HepG2 (cell line): ENCODE measurements around the gene PMEL. TPM values are rescaled to one million over a fixed set of nuclear protein-coding genes. Genes with fewer than 3 reads are reported as not detected.
A peak's percentile ranks its signal among the peaks of the same experiment; 100 is the strongest.

ENCODE experiments used
- AGO2 ChIP-seq: fragments of 200-400 bp; formaldehyde crosslinking; optimal IDR thresholded peaks from 2 replicates; pipeline ENCODE3; 2017; ENCODE audit warnings: mild to moderate bottlenecking, low read depth, low read length, moderate library complexity
- AHR ChIP-seq: IDR thresholded peaks from 2 replicates; pipeline ENCODE4 v1.6.1; 2018; ENCODE audit warnings: missing genetic modification reagents, missing compliant biosample characterization
- DR1 ChIP-seq: sonication (generic); formaldehyde crosslinking; IDR thresholded peaks from 2 replicates; pipeline ENCODE4 v1.8.0; 2021; ENCODE audit warnings: mild to moderate bottlenecking, missing genetic modification reagents, inconsistent platforms
- FLYWCH1 ChIP-seq: sonication (generic); formaldehyde crosslinking; IDR thresholded peaks from 2 replicates; pipeline ENCODE4 v1.8.1; 2023; ENCODE audit warnings: mild to moderate bottlenecking, missing genetic modification reagents
- GZF1 ChIP-seq: sonication (generic); formaldehyde crosslinking; IDR thresholded peaks from 2 replicates; pipeline ENCODE4 v1.5.1; 2020; ENCODE audit warnings: mild to moderate bottlenecking, missing genetic modification reagents
- HIVEP1 ChIP-seq: sonication (generic); formaldehyde crosslinking; IDR thresholded peaks from 2 replicates; pipeline ENCODE4 v1.4.0; 2020; ENCODE audit warnings: mild to moderate bottlenecking, missing genetic modification reagents
- HNF1A ChIP-seq, 2 experiments: sonication (generic) in 1 of 2; formaldehyde crosslinking in 1 of 2; IDR thresholded peaks; 2 replicates each; pipeline versions ENCODE4 v1.4.0 to v1.6.1; 2016 to 2020; ENCODE audit warnings: borderline replicate concordance in 1 of 2, low read depth in 1 of 2, mild to moderate bottlenecking in 1 of 2, missing genetic modification reagents in 1 of 2
- MED8 ChIP-seq: sonication (generic); formaldehyde crosslinking; IDR thresholded peaks from 2 replicates; pipeline ENCODE4 v1.8.1; 2023; ENCODE audit warnings: mild to moderate bottlenecking, missing genetic modification reagents; ENCODE audit not compliant: insufficient replicate concordance
- NR2F1 ChIP-seq, 2 experiments: fragments of 450-650 bp in 1 of 2; formaldehyde crosslinking in 1 of 2; IDR thresholded peaks; 2 replicates each; pipeline versions ENCODE4 v1.5.0 to v1.6.1; 2016 to 2020; ENCODE audit warnings: mild to moderate bottlenecking in 1 of 2, missing compliant biosample characterization in 1 of 2, missing genetic modification reagents in 1 of 2, moderate library complexity in 1 of 2
- PAF1 ChIP-seq: IDR thresholded peaks from 2 replicates; pipeline ENCODE4 v1.6.1; 2016; ENCODE audit warnings: missing genetic modification reagents, missing compliant biosample characterization
- REPIN1 ChIP-seq: sonication (generic); formaldehyde crosslinking; IDR thresholded peaks from 2 replicates; pipeline ENCODE4 v1.8.0; 2022; ENCODE audit warnings: missing genetic modification reagents, low read depth, mild to moderate bottlenecking, borderline replicate concordance
- SP2 ChIP-seq: sonication (generic); formaldehyde crosslinking; IDR thresholded peaks from 2 replicates; pipeline ENCODE4 v1.5.1; 2020; ENCODE audit warnings: mild to moderate bottlenecking, missing genetic modification reagents
- TARDBP ChIP-seq: sonication (generic); formaldehyde crosslinking; IDR thresholded peaks from 2 replicates; pipeline ENCODE4 v1.8.0; 2022; ENCODE audit warnings: mild to moderate bottlenecking, missing genetic modification reagents
- ZBTB7A ChIP-seq: sonication (generic); formaldehyde crosslinking; IDR thresholded peaks from 2 replicates; pipeline ENCODE4 v1.8.0; 2022; ENCODE audit warnings: mild to moderate bottlenecking, missing genetic modification reagents
- ZIK1 ChIP-seq: sonication (generic); formaldehyde crosslinking; IDR thresholded peaks from 2 replicates; pipeline ENCODE4 v1.5.0; 2020; ENCODE audit warnings: mild to moderate bottlenecking, low read depth, missing genetic modification reagents, borderline replicate concordance
- ZNF20 ChIP-seq: sonication (generic); formaldehyde crosslinking; IDR thresholded peaks from 2 replicates; pipeline ENCODE4 v1.4.0; 2020; ENCODE audit warnings: mild to moderate bottlenecking, moderate library complexity, missing genetic modification reagents
- ZNF274 ChIP-seq: sonication (generic); formaldehyde crosslinking; IDR thresholded peaks from 2 replicates; pipeline ENCODE4 v1.5.1; 2020; ENCODE audit warnings: mild to moderate bottlenecking, missing genetic modification reagents
- ZNF3 ChIP-seq: IDR thresholded peaks from 2 replicates; pipeline ENCODE4 v1.7.0; 2017; ENCODE audit warnings: inconsistent platforms
- ZNF350 ChIP-seq: sonication (generic); formaldehyde crosslinking; IDR thresholded peaks from 2 replicates; pipeline ENCODE4 v1.4.0; 2020; ENCODE audit warnings: mild to moderate bottlenecking, low read depth, missing genetic modification reagents, borderline replicate concordance
- ZNF607 ChIP-seq: sonication (generic); formaldehyde crosslinking; IDR thresholded peaks from 2 replicates; pipeline ENCODE4 v1.5.1; 2020; ENCODE audit warnings: missing genetic modification reagents, mild to moderate bottlenecking, borderline replicate concordance
- polyA plus RNA-seq, 8 experiments: library from polyadenylated mRNA; depleted of rRNA in 3 of 8; stranded (reverse) in 7 of 8; unstranded in 1 of 8; fragments of >200 nt; fragmentation: Illumina TruSeq in 4 of 8; extraction: Trizol in 4 of 8; gene quantifications; 2 replicates each; pipeline versions ENCODE4 v1.2.1 to v1.2.3, GENCODE V29; 2011 to 2016; ENCODE audit warnings: low read depth in 4 of 8, missing spikeins in 1 of 8, mixed read lengths in 1 of 8; ENCODE audit not compliant: insufficient read depth in 1 of 8
- total RNA-seq, 5 experiments: library from RNA; depleted of rRNA; stranded (reverse); fragments of >200 nt; fragmentation: Illumina TruSeq; extraction: Trizol; gene quantifications; 2 replicates each; pipeline ENCODE4 v1.2.3, GENCODE V29; 2016; ENCODE audit warnings: low read depth in 1 of 5
- TF ChIP-seq, protein P1 (sequence below): sonication (generic); formaldehyde crosslinking; IDR thresholded peaks from 2 replicates; pipeline ENCODE4 v1.4.0; 2020; ENCODE audit warnings: mild to moderate bottlenecking, missing genetic modification reagents

Gene PMEL
- total and polyA plus RNA-seq, 2 of the 13 experiments (the other 11 are each of a cell fraction or from before 2014, with no cell fraction given), result 0.49 to 3.3 TPM

GRCh38 chr12:55973599-55974307 lies 7.9 kb upstream of the PMEL start, which contains the start of gene RAB5B (continued):
- peak; percentile 92 for TF ChIP-seq MED8 (CRISPR knock-in tag)
- 0 out of 4 replicates have a peak, but pooled peaks of 1 of the 2 experiments have one; percentile 29 for TF ChIP-seq NR2F1 (CRISPR knock-in tag; IDR thresholded peaks at IDR 0.05)
- no peak for TF ChIP-seq FLYWCH1 (CRISPR knock-in tag)
- TF ChIP-seq ZBTB7A, result no peak; the same call in 1 of the 2 replicates
- TF ChIP-seq PAF1 (CRISPR knock-in tag), result no peak
- peak; percentile 84; the same call in 1 of the 2 replicates for TF ChIP-seq AHR (CRISPR knock-in tag)
- peak; percentile 94 for TF ChIP-seq ZNF607 (CRISPR knock-in tag)
- TF ChIP-seq HNF1A (IDR thresholded peaks at IDR 0.05; ENCODE audit: low read depth), result peak; percentile 24; the same call in 1 of the 2 replicates
- peak; percentile 72; the same call in 1 of the 2 replicates for TF ChIP-seq HNF1A (CRISPR knock-in tag; IDR thresholded peaks at IDR 0.05; ENCODE audit: borderline replicate concordance)
- TF ChIP-seq DR1, result peak; percentile 94
- peak; percentile 93 for TF ChIP-seq ZNF350 (CRISPR knock-in tag)
- peak; percentile 89; the same call in 1 of the 2 replicates for TF ChIP-seq TARDBP (CRISPR knock-in tag)
- no peak for TF ChIP-seq ZNF274 (CRISPR knock-in tag)
- TF ChIP-seq, protein P1, sequence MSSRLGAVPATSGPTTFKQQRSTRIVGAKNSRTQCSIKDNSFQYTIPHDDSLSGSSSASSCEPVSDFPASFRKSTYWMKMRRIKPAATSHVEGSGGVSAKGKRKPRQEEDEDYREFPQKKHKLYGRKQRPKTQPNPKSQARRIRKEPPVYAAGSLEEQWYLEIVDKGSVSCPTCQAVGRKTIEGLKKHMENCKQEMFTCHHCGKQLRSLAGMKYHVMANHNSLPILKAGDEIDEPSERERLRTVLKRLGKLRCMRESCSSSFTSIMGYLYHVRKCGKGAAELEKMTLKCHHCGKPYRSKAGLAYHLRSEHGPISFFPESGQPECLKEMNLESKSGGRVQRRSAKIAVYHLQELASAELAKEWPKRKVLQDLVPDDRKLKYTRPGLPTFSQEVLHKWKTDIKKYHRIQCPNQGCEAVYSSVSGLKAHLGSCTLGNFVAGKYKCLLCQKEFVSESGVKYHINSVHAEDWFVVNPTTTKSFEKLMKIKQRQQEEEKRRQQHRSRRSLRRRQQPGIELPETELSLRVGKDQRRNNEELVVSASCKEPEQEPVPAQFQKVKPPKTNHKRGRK, result no peak
- peak; percentile 79 for TF ChIP-seq HIVEP1 (CRISPR knock-in tag)
- TF ChIP-seq REPIN1, result peak; percentile 71
- TF ChIP-seq ZNF3, result no peak
- TF ChIP-seq GZF1 (CRISPR knock-in tag), result peak; percentile 91; the same call in 1 of the 2 replicates
- peak; percentile 75 for TF ChIP-seq AGO2
- no peak for TF ChIP-seq ZNF20
- TF ChIP-seq SP2 (CRISPR knock-in tag), result peak; percentile 100
- TF ChIP-seq ZIK1 (CRISPR knock-in tag), result no peak
